ENCODE measurements around the gene GINS2.

DNA sequence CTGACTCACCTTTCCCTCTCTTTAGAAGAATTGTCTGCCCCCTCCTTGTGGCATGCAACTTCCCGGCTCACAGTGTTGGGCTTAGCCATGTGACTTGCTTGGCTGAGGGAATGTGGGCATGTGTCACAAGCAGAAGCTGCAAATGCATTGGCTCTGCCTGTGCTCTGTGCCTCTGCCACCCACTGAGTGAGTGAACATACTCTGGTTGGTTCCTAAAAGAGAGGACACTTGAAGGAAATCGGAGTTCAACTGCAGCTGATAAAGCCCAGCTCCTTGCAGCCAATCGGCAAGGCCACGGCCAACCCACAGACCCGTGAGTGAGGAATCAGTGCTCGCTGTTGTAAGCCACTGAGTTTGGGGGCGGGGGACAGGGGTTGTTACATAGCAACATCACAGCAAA, 10.9 kb upstream of the GINS2 start:
- TF ChIP-seq, protein P1, sequence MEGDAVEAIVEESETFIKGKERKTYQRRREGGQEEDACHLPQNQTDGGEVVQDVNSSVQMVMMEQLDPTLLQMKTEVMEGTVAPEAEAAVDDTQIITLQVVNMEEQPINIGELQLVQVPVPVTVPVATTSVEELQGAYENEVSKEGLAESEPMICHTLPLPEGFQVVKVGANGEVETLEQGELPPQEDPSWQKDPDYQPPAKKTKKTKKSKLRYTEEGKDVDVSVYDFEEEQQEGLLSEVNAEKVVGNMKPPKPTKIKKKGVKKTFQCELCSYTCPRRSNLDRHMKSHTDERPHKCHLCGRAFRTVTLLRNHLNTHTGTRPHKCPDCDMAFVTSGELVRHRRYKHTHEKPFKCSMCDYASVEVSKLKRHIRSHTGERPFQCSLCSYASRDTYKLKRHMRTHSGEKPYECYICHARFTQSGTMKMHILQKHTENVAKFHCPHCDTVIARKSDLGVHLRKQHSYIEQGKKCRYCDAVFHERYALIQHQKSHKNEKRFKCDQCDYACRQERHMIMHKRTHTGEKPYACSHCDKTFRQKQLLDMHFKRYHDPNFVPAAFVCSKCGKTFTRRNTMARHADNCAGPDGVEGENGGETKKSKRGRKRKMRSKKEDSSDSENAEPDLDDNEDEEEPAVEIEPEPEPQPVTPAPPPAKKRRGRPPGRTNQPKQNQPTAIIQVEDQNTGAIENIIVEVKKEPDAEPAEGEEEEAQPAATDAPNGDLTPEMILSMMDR (conservative IDR thresholded peaks at IDR 0.05): no peak
- no peak for TF ChIP-seq EZH2 (IDR thresholded peaks at IDR 0.05; ENCODE audit: low read depth)
